Subcutaneous adipose tissue (tissue), 4 donors: ENCODE data around the gene PRICKLE3. TPM values are rescaled to one million over a fixed set of nuclear protein-coding genes. Genes with fewer than 3 reads are reported as not detected.

Experiments used
- CTCF ChIP-seq: fragments of 450-650 bp; IDR thresholded peaks from one replicate; pipeline ENCODE4 v1.5.1; 2016; ENCODE audit warnings: low read depth, mild to moderate bottlenecking, control low read depth, antibody characterized with exemption, moderate library complexity
- total RNA-seq, 4 donors: library from RNA; depleted of rRNA; stranded (reverse); fragments of >200 nt; gene quantifications; one replicate each; pipeline ENCODE4 v1.1.0, GENCODE V29; 2016

Gene PRICKLE3
- total RNA-seq, 4 donors from 2014 or later = 10.7 to 19.4 (median 13.8) TPM

- TF ChIP-seq CTCF = no peak
These were observed 19.3 kb upstream of the PRICKLE3 start for GRCh38 chrX:49205443-49205842.

- TF ChIP-seq CTCF = no peak
These were observed 18.5 kb upstream of the PRICKLE3 start for GRCh38 chrX:49204709-49205108.

GRCh38 chrX:49204017-49204416, 17.8 kb upstream of the PRICKLE3 start:
- no peak for TF ChIP-seq CTCF

- TF ChIP-seq CTCF = no peak
These were observed 17.4 kb upstream of the PRICKLE3 start for GRCh38 chrX:49203536-49203935.

GRCh38 chrX:49202022-49202421, 15.8 kb upstream of the PRICKLE3 start:
- TF ChIP-seq CTCF = no peak

GRCh38 chrX:49199906-49200771, 14.0 kb upstream of the PRICKLE3 start, which contains the start of gene SYP:
Gene SYP (minus strand): TSS chrX:49200193. CDS start chrX:49200186, 7 bp downstream.
- TF ChIP-seq CTCF = no peak

- TF ChIP-seq CTCF = no peak
These were observed 13.1 kb upstream of the PRICKLE3 start for GRCh38 chrX:49199315-49199595.
